Prostate gland (tissue), 2 donors: ENCODE measurements around the gene CCDC12.

Experiments used
- POLR2A ChIP-seq: fragments of 450-650 bp; IDR thresholded peaks from one replicate; pipeline ENCODE4 v1.6.1; 2016; ENCODE audit warnings: antibody characterized with exemption, mild to moderate bottlenecking
- POLR2AphosphoS5 ChIP-seq: sonication (generic); formaldehyde crosslinking; IDR thresholded peaks from one replicate; pipeline ENCODE4 v1.6.1; 2017; ENCODE audit warnings: antibody characterized with exemption
- TF ChIP-seq, protein P1 (sequence below), 4 experiments: fragments of 200-600 bp in 2 of 4; fragments of 450-650 bp in 2 of 4; sonication (generic) in 2 of 4; IDR thresholded peaks; 1 replicate in 3 of 4; 2 replicates in 1 of 4; pipeline ENCODE4 v1.5.1; 2016 to 2019; ENCODE audit warnings: antibody characterized with exemption in 4 of 4, mild to moderate bottlenecking in 2 of 4, moderate library complexity in 2 of 4

DNA sequence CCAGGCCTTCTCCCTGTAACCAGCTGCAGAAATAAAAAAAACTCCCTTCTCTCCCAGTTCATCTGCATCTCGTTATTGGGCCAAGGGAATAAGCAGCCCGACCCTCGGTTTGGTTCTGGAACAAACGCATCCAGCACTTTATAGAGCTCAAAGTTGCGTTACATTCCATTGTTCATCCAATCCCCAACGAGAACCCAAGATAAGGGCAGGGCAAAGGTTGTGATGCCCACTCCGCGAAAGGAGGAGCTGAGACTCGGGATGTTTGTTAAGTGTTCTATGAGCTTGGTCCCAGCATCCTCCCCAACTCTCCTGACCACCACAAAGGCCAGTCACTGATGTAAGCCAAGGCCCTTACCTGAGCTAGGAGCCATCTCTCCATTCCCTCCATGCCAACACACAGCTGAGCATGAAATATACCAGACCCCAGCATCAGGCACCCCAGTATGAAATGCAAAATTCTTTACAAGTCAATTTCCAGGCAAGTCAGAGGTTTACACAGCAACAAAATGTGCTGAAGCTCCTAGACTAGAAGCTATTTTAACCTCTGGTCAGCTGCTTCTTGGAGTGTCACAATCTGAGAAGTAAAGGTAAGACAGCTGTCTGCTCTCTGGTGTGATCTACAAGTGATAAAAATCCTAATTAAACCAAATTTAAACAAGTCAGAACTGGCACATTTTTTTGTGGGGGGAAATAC is 17.9 kb downstream of the CCDC12 start:
- TF ChIP-seq, protein P1, sequence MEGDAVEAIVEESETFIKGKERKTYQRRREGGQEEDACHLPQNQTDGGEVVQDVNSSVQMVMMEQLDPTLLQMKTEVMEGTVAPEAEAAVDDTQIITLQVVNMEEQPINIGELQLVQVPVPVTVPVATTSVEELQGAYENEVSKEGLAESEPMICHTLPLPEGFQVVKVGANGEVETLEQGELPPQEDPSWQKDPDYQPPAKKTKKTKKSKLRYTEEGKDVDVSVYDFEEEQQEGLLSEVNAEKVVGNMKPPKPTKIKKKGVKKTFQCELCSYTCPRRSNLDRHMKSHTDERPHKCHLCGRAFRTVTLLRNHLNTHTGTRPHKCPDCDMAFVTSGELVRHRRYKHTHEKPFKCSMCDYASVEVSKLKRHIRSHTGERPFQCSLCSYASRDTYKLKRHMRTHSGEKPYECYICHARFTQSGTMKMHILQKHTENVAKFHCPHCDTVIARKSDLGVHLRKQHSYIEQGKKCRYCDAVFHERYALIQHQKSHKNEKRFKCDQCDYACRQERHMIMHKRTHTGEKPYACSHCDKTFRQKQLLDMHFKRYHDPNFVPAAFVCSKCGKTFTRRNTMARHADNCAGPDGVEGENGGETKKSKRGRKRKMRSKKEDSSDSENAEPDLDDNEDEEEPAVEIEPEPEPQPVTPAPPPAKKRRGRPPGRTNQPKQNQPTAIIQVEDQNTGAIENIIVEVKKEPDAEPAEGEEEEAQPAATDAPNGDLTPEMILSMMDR (IDR thresholded peaks at IDR 0.05), result no peak
- TF ChIP-seq POLR2AphosphoS5 (no peak), POLR2A (no peak)
